ENCODE results near the gene DEF6. TPM values are rescaled to one million over a fixed set of nuclear protein-coding genes. Genes with fewer than 3 reads are reported as not detected.

Gene DEF6
- total RNA-seq, 1 experiment from 2014 or later: 0.59 TPM

GRCh38 chr6:35299674-35300073 is 2.1 kb downstream of the DEF6 start:
- in situ Hi-C loops (cut with HindIII; ENCODE audit: low pct_unique_long_range_greater_than_20kb, low sequenced_read_pairs) (no loop called here), intact Hi-C loops (cut with micrococcal nuclease; ENCODE audit: unreplicated experiment) (no loop called here)
- no peaks in the 10 kb centered on the region for H3K4me1 ChIP-seq (ENCODE audit: control insufficient read depth, insufficient read depth, low read length)
- ATAC-seq: no peak
- no peaks in the 10 kb centered on the region; the same call in 1 of the 2 replicates for H3K36me3 ChIP-seq (ENCODE audit: control insufficient read depth, insufficient read depth, low read length)
- DNase-seq (ENCODE audit: low read depth, low spot score): no peak
- ChIA-PET POLR2A (no interaction called here), CTCF (no interaction called here)
- BruUV-seq (replicated peaks): no TSS peak
- H3K4me3 ChIP-seq (ENCODE audit: low read depth in 2 of 2, low read length in 2 of 2): no peak overlapping the region
- TF ChIP-seq POLR2AphosphoS5 (IDR thresholded peaks at IDR 0.05; ENCODE audit: low read depth, low read length) (no peak), REST (IDR thresholded peaks at IDR 0.05; ENCODE audit: insufficient read depth in 1 of 2, low read depth in 2 of 2, low read length in 1 of 2) (no peak), CTCF (IDR thresholded peaks at IDR 0.05) (no peak), TCF7L2 (IDR thresholded peaks at IDR 0.05; ENCODE audit: low read depth, low read length) (no peak), SIN3A (IDR thresholded peaks at IDR 0.05; ENCODE audit: borderline replicate concordance, insufficient read depth, low read depth, low read length) (no peak)
- H3K9me3 ChIP-seq (ENCODE audit: control insufficient read depth, insufficient read depth, low read depth, low read length): no peaks in the 10 kb centered on the region
- no peaks in the 10 kb centered on the region for H3K27me3 ChIP-seq (ENCODE audit: control insufficient read depth, insufficient read depth, low read length)
- no peak overlapping the region for H3K27ac ChIP-seq (ENCODE audit: low read length)

- in situ Hi-C loops (cut with HindIII; ENCODE audit: low pct_unique_long_range_greater_than_20kb, low sequenced_read_pairs): no loop called here
Observed at GRCh38 chr6:35300848-35301247, 3.2 kb downstream of the DEF6 start.

More at GRCh38 chr6:35300848-35301247, 3.2 kb downstream of the DEF6 start:
- no peaks in the 10 kb centered on the region for H3K27me3 ChIP-seq (ENCODE audit: control insufficient read depth, insufficient read depth, low read length)
- CTCF ChIA-PET: interaction anchor here (0.6 kb wide), 1 partner anchor 14 kb away, joined by 4 read pairs; no protein-coding TSS in a partner anchor
- no peaks in the 10 kb centered on the region for H3K9me3 ChIP-seq (ENCODE audit: control insufficient read depth, insufficient read depth, low read depth, low read length)
- TF ChIP-seq REST (IDR thresholded peaks at IDR 0.05; ENCODE audit: insufficient read depth in 1 of 2, low read depth in 2 of 2, low read length in 1 of 2): no peak
- TF ChIP-seq POLR2AphosphoS5 (IDR thresholded peaks at IDR 0.05; ENCODE audit: low read depth, low read length): no peak
- TF ChIP-seq SIN3A (IDR thresholded peaks at IDR 0.05; ENCODE audit: borderline replicate concordance, insufficient read depth, low read depth, low read length): no peak
- no peak for TF ChIP-seq CTCF (IDR thresholded peaks at IDR 0.05)
- no peak for TF ChIP-seq TCF7L2 (IDR thresholded peaks at IDR 0.05; ENCODE audit: low read depth, low read length)
- intact Hi-C loops (cut with micrococcal nuclease; ENCODE audit: unreplicated experiment): no loop called here
- DNase-seq (ENCODE audit: low read depth, low spot score): no peak
- H3K4me3 ChIP-seq (ENCODE audit: low read depth in 2 of 2, low read length in 2 of 2): no peak overlapping the region
- POLR2A ChIA-PET: interaction anchor here (0.6 kb wide), 2 partner anchors 290 to 1383 kb away, joined by 3 to 6 read pairs; no protein-coding TSS in a partner anchor
- no peaks in the 10 kb centered on the region; the same call in 1 of the 2 replicates for H3K36me3 ChIP-seq (ENCODE audit: control insufficient read depth, insufficient read depth, low read length)
- ATAC-seq: no peak
- BruUV-seq (replicated peaks): no TSS peak
- no peaks in the 10 kb centered on the region for H3K4me1 ChIP-seq (ENCODE audit: control insufficient read depth, insufficient read depth, low read length)
- H3K27ac ChIP-seq (ENCODE audit: low read length): no peak overlapping the region

All from Panc1 (cell line).